TTC549 (cell line): ENCODE data around the gene CATSPERD.
A peak's percentile ranks its signal among the peaks of the same experiment; 100 is the strongest.

ENCODE experiments used
- FAIRE-seq: peaks from 2 replicates; lab custom pipeline; 2012; peaks lifted over from hg19 to GRCh38; lab: Jason Lieb, UNC

Gene CATSPERD

DNA sequence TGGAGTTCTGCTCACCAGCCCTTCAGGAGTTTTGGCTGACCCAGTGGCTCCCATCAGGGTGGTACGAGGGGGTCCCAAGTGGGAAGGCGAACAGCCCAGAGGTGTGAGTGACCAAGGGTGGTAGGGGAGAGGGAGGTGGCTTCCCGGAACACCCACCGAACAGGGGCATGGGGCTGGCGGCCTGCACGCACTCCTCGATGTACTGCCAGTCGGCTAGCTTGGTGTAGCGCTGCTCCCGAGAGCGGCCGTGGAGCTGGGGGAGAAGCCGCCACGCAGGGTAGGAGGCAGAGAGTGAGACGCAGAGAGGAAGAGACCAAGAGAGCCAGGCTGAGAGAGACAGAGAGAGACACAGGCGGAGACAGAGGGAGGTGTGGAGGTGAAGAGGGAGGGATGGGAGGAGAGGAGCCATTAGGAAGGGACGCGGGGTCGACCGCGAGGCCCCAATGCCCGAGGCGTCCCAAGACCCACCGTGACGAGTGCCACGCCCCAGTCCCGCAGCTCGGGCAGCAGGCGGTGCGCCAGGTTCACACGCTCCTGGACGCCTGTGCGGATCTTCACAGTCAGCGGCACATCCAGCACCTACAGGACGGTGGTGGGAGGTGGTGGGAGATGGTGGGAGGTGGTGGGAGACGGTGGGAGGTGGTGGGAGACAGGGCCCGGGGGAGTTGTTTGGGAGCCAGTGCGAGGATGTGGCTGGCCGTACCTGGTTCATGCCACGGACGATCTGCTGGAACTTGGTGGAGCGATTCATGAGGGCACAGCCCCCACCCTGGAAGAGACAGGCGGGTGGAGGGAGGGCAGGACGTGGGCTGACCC is 66.4 kb downstream of the CATSPERD start:
- no peak for FAIRE-seq

DNA sequence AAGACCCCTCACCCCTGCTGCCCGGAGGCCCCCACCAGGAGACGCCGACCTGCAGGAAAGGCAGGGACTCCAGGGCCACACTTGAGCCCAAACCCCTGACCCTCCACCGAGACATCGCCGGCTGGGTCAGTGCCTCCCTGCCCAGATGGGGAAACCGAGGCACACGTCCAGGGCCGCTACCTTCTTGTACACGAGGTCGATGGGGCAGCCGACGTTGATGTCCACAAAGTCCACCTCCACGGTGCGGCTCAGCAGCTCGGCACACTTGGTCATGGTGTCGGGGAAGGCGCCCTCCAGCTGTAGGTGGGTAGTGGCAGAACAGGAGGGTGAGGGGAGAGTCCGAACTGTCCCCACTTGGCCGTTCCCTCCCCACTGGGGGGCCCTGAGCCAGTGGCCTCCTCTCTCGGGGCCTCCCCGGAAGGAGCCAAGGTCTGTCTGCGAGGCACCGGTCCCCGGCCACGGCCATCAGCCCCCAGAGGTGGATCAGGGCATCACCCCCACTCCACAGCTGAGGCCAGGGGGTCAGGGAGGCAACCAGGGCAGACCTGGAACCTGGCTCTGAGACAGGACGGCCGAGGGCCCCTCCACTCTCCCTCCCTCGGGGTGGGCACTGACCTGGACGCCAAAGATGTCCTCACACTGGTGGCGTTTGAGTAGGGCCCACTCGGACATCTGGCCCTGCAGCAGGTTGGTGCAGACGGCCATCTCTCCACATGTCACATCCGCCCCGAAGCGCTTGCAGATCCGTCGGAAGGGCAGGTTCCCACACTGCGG is 67.2 kb downstream of the CATSPERD start:
- FAIRE-seq = no peak

DNA sequence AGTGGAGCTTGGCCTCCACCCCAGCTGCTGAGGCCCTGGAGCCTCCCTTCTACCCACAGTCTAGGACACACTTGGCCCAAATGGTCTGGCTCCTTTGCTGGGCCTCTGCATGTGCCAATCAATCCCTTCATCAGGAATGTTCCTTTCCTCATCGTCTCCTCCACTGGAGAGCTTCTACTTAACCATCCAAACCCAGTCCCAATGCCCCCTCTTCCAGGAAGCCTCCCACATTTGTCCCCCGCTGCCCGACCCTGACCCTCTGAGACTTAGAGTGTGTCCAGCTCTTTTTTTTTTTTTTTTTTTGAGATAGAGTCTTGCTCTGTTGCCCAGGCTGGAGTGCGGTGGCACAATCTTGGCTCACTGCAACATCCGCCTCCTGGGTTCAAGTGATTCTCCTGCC is 68.0 kb downstream of the CATSPERD start:
- FAIRE-seq = no peak

DNA sequence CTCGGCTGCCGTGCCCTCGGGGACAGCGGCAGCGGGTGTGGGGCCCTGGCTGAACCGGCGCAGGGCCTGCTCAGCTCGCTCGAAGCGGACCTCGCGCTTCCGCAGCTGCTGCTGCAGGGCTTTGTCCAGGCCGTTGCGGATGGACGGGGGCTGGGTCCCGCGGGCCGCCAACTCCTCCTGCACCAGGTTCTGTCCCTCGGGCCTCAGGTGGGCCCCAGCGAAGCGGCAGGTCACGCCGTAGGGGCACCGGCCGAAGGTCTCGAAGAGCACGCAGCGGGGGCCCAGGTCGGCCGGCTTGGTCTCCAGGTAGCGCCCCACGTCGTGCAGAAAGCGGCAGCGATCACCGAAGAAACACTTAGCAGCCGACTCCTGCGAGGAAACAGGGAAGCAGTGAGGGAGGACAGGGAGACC is 68.9 kb downstream of the CATSPERD start:
- no peak for FAIRE-seq

DNA sequence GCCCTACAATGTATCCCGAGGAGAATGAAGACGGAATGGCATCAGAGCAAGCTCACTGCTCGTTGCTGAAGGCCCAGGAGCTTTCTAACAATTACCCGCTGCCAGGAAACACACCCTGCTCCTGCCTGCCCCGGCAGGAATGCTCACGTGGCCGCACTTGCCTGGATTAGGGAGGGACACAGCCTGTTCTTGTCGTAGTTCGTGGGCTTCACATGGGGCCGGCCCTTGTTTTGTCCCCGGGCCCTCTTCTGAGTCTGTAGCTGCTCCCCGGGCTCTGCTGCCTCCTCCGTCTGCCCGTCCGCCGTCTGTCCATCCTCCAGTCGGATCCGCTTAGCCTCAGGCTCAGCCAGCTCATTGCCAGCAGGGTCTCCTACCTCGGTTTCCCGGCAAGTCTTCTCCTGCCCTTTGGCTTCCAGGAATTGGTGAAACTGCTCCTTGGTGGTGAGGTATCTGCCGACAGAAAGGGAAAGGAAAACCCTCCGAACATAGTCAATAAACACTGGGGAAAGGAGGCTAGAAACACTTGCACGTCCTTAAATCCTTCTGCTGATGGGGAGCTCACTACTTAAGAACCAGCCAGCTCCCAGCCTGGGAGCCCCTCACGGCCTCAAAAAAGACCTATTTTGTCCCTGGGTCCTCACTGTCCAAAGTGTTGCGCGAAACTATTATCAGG is 69.6 kb downstream of the CATSPERD start:
- no peak for FAIRE-seq

DNA sequence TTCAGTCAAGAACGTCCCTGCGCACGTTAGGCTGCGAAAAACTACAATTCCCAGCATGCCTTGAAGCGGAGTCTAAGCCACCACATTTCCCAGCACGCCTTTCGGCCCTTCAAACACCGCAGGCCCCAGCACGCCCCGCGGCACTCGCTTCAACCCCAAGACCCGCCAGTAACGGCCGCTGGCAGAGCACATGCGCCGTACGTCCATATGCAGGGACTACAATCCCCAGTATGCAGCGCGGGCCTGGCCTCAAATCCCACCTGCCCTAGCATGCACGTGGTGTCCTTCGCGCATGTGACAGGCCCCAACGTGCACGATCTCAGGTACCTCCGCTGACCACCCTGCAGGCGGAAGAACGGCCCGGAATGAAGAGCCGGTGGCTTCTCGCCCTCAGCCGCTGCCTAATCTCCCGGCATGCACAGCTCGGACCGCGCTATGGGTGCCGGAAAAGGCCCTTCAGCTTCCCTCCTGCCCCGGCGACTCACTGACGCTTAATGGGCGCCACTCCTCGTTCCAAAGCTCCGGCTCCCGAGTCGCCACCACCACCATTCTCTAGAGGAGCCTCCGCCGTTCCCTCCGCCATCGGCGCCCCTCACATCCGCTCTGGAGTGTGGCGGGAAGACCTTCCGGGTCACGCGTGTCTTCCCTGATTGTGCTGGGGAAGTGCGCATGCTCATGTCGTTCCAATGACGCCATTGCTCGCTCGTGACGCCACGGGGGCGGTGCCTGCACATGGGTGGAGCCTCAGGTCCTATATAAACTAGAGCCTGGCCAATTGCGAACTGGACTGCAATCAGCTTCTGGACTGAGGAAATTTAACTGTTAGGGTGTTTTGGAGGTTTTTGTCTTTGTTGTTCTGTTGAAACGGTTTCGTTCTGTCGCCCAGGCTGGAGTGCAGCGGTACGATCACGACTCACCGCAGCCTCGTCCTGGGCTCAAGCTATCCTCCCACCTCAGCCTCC is 70.4 kb downstream of the CATSPERD start, which contains the start of gene DUS3L:
TSS of gene DUS3L (minus strand) at position 605 of the 962 bp plus-strand sequence. CDS start at position 583, 22 bp downstream.
- peak; percentile 95 for FAIRE-seq

DNA sequence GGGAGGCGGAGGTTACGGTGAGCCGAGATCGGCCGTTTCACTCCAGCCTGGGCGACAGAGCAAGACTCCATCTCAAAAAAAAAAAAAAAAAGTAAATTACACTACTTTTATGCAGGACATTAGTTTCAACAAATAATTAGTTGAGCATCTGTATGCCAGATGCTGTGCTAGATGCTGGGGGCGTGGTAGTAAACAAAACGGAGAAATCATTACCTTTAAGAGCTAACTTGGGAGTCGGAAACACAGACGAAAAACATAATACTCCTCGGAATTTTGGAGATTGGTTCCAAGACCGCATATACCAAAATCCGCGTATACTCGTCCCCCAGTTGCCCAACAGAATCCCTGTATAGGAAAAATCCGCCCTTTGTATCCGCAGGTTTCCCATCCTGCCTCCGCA is 71.8 kb downstream of the CATSPERD start:
- FAIRE-seq = no peak

DNA sequence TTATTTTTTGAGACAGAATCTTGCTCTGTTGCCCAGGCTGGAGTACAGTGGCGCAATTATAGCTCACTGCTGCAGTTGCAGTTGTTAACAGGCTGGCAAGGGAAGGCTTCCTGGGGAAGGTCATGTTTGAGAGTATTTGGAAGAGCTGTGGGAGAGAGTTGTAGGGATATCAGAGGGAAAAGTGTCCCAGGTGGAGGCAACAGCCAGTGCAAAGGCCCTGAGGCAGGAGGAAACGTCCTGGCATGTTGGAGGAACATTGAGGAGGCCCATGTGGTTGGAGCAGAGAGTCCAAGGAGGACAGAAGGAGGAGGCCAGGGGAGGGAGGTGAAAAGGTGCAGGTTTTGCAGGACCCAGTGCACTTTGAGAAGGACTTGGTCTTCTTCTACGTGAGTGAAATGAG is 72.8 kb downstream of the CATSPERD start:
- FAIRE-seq = no peak

DNA sequence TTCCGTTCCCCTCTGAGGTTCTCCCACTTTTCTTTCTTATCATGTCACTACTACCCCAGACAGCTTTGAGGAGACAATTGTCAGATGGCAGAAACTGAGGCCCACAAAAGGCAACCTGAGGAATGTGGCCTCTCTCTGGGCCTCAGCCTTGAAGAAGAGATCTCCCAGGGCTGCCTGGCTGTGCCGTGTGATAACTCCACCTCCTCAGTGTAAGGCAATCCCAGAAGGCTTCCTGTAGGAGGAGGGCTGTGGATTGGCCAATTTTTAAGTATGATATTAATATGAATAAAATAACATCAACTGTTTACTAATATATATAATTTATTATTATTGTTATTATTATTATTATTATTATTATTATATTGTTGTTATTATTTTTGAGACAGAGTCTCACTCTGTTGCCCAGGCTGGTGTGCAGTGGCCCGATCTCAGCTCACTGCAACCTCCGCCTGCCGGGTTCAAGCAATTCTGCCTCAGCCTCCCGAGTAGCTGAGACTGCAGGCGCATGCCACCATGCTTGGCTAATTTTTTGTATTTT is 75.0 kb downstream of the CATSPERD start:
- no peak for FAIRE-seq

DNA sequence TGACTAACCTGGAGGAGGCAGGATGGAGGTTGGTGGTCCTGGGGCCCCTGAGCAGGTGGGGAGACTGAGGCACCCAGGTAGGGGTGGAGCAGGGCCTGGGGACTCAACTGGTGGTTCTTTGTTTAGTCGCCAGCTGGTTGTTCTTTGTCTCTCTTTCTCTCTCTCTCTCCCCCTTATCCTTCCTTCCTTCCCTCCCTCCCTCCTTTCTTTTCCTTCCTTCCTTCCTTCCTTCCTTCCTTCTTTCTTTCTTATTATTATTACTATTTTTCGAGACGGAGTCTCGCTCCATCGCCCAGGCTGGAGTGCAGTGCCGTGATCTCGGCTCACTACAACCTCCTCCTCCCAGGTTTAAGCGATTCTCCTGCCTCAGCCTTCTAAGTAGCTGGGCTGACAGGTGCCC is 77.8 kb downstream of the CATSPERD start:
- FAIRE-seq = no peak

DNA sequence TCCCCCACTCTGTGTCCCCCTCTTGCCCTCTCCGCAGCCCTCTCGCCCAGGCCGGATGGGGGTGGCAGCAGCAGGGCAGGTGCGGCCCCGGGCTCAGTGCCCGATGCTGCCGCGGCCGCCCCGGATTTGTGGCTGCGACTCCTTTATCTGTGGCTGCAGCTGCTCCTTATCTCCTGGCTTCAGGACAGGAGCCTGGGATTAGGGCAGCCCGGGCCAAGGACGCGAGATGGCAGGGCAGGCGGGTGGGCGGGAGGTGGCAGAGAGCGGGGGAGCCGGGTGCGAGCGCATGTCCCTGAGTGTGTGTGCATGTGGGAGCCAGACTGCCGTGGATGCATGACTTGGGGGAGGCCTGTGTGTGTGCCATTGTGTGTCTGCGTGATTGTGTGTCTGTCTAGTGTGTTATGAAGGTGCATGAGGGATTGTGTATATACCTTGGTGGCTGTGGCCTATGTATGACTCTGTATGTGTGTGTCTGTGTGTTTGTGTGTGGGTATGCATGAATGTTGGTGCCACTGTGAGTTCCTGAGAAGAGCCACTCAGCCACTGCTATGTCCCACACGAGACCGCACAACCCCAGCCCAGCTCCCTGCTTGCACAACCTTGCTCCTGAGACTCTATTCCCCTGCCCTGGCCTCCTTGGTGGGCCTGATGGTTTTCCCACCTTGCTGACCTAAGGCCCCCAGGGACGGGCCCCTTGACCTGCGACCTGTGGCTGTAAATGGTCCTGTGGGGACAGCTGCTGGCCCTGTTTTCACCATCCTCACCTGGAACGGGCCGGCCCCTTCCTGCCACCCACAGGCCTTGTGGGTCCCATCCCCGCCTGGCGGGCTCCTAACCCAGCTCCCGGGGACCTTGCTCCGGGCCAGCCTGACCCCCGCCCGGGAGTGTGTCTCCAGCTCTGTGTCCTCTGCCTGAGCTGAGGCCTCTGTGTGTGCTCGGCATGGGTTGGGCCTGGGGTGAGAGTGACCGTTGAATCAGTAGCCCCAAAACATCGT is 79.1 kb downstream of the CATSPERD start:
- FAIRE-seq = no peak

DNA sequence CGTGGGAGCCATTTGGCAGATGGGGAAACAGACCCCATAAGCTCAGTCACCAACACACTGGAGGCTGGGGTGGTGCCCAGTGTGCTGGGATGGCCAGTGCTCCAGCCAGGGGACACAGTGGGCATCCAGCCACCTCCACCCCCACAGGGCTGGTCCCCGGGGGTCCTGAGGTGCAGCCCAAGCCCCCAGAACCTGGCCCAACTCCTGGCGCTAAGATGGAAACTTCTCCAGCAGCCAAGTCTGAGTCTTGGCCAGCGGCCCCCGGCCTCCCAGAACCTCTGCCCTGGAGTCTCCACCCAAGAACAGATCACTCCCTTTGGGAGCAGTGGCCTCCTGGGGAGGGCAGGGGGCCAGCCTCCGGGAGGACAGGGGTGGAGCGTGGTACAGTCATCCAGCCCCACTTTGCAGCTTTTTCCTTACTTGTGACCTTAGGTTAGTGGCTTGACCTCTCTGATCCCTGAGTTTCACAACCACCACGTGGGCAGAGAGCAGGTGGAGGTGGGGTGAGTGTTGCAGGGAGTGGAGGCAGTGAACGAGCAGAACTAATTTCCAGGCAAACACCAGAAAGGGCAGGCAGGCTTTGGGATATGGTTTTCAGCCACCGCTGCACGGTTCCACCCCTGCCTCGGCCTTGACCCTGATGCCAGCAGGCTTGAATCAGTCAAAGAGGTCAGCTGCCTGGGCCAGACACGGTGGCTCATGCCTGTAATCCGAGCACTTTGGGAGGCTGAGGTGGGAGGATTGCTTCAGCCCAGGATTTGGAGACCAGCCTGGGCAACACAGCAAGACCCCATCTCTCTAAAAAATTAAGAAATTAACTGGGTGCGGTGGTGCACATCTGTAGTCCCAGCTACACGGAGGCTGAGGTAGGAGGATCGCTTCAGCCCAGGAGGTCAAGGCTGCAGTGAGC is 80.2 kb downstream of the CATSPERD start:
- FAIRE-seq = no peak

DNA sequence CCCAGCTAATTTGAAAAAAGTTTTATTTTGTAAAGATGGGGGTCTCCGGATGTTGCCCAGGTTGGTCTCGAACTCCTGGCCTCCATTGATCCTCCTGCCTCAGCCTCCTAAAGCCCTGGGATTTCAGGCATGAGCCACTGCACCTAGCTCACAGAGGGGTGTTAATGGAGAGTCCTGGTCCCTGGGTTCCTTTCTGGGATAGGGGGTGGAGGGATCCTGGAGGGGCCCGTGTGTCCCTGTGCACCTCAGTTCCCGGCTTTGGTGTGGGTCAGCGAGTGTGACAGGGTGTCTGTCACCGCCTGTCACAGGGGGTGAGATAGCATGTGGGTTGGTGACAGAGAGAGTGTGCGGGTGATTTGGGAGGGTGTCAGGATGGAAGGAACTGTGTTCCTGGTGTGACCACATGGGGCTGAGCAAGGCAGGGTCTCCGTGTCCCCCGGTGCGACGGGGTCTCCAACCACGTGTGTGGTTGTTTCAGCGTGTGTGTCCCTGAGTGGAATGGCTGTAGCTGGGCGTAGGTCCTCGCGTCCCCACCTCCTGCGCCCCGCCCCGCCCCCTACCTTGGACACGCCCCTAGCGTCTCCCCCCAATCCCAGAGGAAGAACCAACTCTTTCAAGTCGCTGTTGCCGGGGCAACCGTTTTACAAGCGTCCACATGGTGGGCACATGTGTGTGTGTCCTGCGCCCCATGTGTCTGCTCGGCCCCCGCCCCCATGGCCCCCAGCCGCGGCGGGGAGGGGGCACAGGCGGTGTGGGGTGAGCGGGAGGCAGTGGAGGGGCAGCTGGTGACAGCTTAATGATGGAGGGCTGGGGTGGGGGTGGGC is 81.6 kb downstream of the CATSPERD start:
- no peak for FAIRE-seq

DNA sequence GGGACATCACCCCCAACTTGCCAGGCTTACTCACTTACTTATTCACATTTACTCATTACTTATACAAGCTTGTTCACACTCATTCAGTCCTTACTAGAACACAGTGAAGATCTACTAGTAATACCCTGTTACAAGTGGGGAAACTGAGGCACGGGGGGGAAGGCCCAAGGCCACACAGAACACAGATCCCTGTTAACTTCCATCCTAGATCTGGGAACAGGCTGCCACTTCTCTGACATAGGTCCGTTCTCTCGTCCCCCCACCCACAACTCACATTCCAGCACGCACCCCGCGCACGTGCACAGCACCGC is 83.0 kb downstream of the CATSPERD start:
- no peak for FAIRE-seq

DNA sequence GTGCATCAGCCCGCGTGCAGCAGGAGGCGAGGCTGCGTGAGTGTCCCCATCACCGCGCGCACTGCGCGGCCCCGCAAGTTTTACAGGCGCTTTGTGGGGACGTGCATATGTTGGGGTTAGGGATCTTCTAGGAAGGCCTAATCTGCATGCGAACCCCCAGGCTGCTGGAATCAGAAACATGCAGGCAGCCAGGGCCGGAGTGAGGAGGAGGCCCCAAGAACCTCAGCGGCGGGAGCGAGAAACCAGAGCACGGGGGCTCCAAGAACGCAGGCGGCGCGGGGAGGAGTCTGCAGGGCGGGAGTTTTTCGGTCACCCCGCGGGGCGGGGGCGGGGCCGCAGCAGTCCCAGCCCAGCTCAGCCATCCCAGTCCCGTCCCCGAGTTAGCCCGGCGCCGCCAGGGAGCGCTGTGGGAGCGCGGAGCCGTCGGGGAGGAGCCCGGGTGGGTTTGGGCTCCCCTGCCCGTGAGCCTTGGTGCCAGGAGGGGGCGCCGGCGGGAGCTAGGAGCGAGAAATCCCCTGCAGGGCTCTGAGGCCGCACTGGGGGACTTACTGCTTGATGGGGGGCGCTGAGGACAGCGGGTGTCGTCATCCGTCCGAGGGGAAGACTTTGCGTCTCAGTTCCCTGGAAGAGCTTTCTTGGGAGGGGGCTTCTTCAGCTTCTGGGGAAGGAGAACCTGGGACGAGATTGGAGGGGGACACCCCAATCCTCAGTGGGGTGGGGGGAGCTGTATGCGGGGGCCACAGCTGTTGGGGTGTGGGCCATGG is 83.5 kb downstream of the CATSPERD start:
- peak; percentile 25 for FAIRE-seq

DNA sequence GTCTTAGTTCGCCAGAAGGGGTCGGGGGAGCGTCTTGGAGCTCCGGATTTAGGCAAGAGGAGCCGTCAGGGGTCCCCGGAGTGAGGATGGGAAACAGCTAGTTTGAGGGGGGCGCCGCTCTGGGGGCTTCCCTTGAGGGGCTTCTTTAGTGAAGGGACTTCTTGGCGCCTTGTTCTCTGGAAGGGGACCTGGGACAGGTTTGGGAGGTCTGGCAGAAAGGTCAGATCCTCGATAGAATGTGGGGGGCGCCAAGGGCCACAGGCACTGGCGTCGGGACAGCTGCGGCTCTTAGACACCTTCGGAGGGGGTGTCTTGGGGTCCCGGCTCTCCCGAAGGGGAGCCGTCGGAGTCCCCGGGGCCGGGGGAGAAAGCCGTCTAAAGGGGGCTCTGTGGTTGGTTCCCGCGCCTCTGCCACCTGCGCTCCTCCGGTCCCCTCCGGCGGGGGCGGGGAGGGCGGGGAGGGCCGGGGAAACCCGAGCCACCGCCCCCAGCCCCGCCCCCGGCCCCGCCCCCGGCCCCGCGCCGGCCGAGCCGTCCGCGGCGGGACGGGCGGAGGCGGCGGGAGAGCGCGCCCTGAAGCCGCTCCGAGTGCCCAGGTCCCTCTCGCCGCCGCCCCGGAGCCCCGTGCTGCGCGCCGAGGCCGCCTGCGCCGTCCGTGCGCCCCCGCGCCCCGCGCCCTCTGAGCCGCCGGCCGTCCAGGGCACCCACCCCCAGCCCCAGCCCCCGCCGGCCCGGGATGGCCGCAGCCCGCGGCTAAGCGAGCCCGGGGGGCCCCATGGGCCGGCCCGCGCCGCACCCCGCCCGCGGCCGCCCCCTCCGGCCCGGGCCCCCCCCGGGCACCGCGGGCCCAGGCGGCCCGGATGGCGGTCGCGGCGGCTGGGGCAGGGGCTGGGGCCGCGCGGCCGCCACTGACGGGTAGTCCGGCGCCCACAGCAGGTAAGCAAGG is 84.4 kb downstream of the CATSPERD start, which contains the start of gene NRTN:
TSS of gene NRTN (plus strand) at position 552 of the 946 bp plus-strand sequence. CDS start 19,099 bp downstream, outside the sequence.
- FAIRE-seq = no peak
